Left lung (tissue), 10 donors: ENCODE results near the gene BLVRB. TPM values are rescaled to one million over a fixed set of nuclear protein-coding genes. Genes with fewer than 3 reads are reported as not detected.

Source experiments
- ATAC-seq: fragments of 200-7000 bp; cut with Tn5 transposase; one replicate; pipeline ENCODE4 v1.9.1; 2020; ENCODE audit warnings: moderate library complexity
- DNase-seq, 4 donors: peaks; one replicate each; pipeline ENCODE4 v3.0.0-alpha.2; 2013 to 2020
- H3K27ac ChIP-seq, 2 donors: fragments of 200-600 bp; sonication (generic) in 1 of 2; one replicate each; pipeline versions ENCODE4 v1.5.0 to v1.8.0; 2020 to 2021
- H3K27me3 ChIP-seq, 2 donors: fragments of 200-600 bp; sonication (generic) in 1 of 2; one replicate each; pipeline versions ENCODE4 v1.5.0 to v1.8.0; 2020 to 2021
- H3K36me3 ChIP-seq, 2 donors: fragments of 200-600 bp; sonication (generic) in 1 of 2; one replicate each; pipeline versions ENCODE4 v1.5.0 to v1.8.0; 2020 to 2021
- H3K4me1 ChIP-seq, 2 donors: fragments of 200-600 bp; one replicate each; pipeline ENCODE4 v1.8.0; 2021
- H3K4me3 ChIP-seq, 2 donors: fragments of 200-600 bp; sonication (generic) in 1 of 2; one replicate each; pipeline versions ENCODE4 v1.5.0 to v1.8.0; 2020 to 2021; ENCODE audit warnings: mild to moderate bottlenecking in 1 of 2
- H3K9me3 ChIP-seq, 2 donors: fragments of 200-600 bp; sonication (generic) in 1 of 2; one replicate each; pipeline versions ENCODE4 v1.5.0 to v1.8.0; 2020 to 2021
- CTCF ChIP-seq, 2 donors: fragments of 200-600 bp; sonication (generic) in 1 of 2; IDR thresholded peaks; one replicate each; pipeline versions ENCODE4 v1.5.0 to v1.8.0; 2021; ENCODE audit warnings: antibody characterized with exemption in 2 of 2
- intact Hi-C, 2 donors: fragments of 100-400 bp; cut with DNase I; formaldehyde crosslinking; loops; one replicate each; pipeline versions ENCODE4 v1.11.2 to v1.14.2; 2022
- polyA plus RNA-seq, 6 donors: library from polyadenylated mRNA; unstranded; fragments of 120-200 nt; gene quantifications; one replicate each; pipeline ENCODE4 v1.2.1, GENCODE V29; 2013; ENCODE audit not compliant: insufficient read length in 6 of 6
- total RNA-seq, 2 donors: library from RNA; stranded (reverse); fragmentation: NEBNext Ultra II Directional; extraction: Animal tissue kit (Norgen Biotek cat#: 25700); gene quantifications; one replicate each; pipeline ENCODE4 v1.2.1, GENCODE V29; 2021
- donor health status: DM: no; HTN: yes; CAD: no.
- donor health status: DM: no; HTN: no; CAD: no.

The BLVRB gene
- total and polyA plus RNA-seq, 8 donors, result 45.1 to 192 (median 62.0) TPM

- no peaks in the 10 kb centered on the region for H3K27me3 ChIP-seq
- peaks cover 0 to 21% of the 10 kb centered on the region in 2 donors for H3K36me3 ChIP-seq
- no peaks in the 10 kb centered on the region for H3K9me3 ChIP-seq
- peaks cover 3 to 29% of the 10 kb centered on the region in 2 donors for H3K4me1 ChIP-seq
- intact Hi-C loops, result no loop called here
- ATAC-seq, result no peak
- no peak overlapping the region for H3K27ac ChIP-seq
- no peak overlapping the region for H3K4me3 ChIP-seq
- no peak for DNase-seq
- no peak for TF ChIP-seq CTCF (IDR thresholded peaks at IDR 0.05)
These were observed 65.0 kb downstream of the BLVRB start for GRCh38 chr19:40400559-40400958.

- no peak overlapping the region for H3K4me3 ChIP-seq
- peaks cover 0 to 21% of the 10 kb centered on the region in 2 donors for H3K36me3 ChIP-seq
- peaks cover 3 to 15% of the 10 kb centered on the region in 2 donors for H3K4me1 ChIP-seq
- intact Hi-C loops, result no loop called here
- no peaks in the 10 kb centered on the region for H3K27me3 ChIP-seq
- ATAC-seq, result peak; percentile 80
- peak in 3 of 4 donors; percentile 74 to 83 (median 76) for DNase-seq
- no peaks in the 10 kb centered on the region for H3K9me3 ChIP-seq
- no peak for TF ChIP-seq CTCF (IDR thresholded peaks at IDR 0.05)
- no peak overlapping the region for H3K27ac ChIP-seq
These were observed 67.0 kb downstream of the BLVRB start for GRCh38 chr19:40398417-40399131.

Other genes starting within 250 kb of the BLVRB start
- not detected for gene TTC9B, start 247.4 kb downstream of the BLVRB start, total RNA-seq
- gene TTC9B, start 247.4 kb downstream of the BLVRB start, polyA plus RNA-seq, result under 1 TPM; 0.11 to 0.20 (median 0.15) TPM
- under 1 TPM in 1 of 2 donors, not detected in 1; 0.15 TPM for gene CCNP, start 239.1 kb downstream of the BLVRB start, total RNA-seq
- under 1 TPM; 0.37 to 0.98 (median 0.60) TPM for gene CCNP, start 239.1 kb downstream of the BLVRB start, polyA plus RNA-seq
- gene AKT2, start 180.4 kb downstream of the BLVRB start, total RNA-seq, result 100 to 1,000 TPM; 102 to 116 TPM
- gene AKT2, start 180.4 kb downstream of the BLVRB start, polyA plus RNA-seq, result 100 to 1,000 TPM; 148 to 182 (median 174) TPM
- gene C19orf47, start 117.3 kb downstream of the BLVRB start, total RNA-seq, result 10 to 100 TPM; 18.3 to 19.0 TPM
- 10 to 100 TPM; 10.4 to 21.7 (median 11.3) TPM for gene C19orf47, start 117.3 kb downstream of the BLVRB start, polyA plus RNA-seq
- gene PLD3, start 117.0 kb downstream of the BLVRB start, total RNA-seq, result 100 to 1,000 TPM; 315 to 604 TPM
- 100 to 1,000 TPM; 318 to 413 (median 351) TPM for gene PLD3, start 117.0 kb downstream of the BLVRB start, polyA plus RNA-seq
- gene HIPK4, start 75.6 kb downstream of the BLVRB start, total RNA-seq, result under 1 TPM; 0.09 to 0.24 TPM
- gene HIPK4, start 75.6 kb downstream of the BLVRB start, polyA plus RNA-seq, result under 1 TPM; 0.15 to 0.35 (median 0.32) TPM
- 10 to 100 TPM; 18.7 to 20.0 TPM for gene PRX, start 52.4 kb downstream of the BLVRB start, total RNA-seq
- 10 to 100 TPM; 11.5 to 17.9 (median 13.1) TPM for gene PRX, start 52.4 kb downstream of the BLVRB start, polyA plus RNA-seq
- 10 to 100 TPM; 14.8 to 17.5 TPM for gene SERTAD1, start 39.8 kb downstream of the BLVRB start, total RNA-seq
- gene SERTAD1, start 39.8 kb downstream of the BLVRB start, polyA plus RNA-seq, result 1 to 10 TPM; 4.3 to 7.5 (median 6.3) TPM
- gene SERTAD3, start 21.4 kb downstream of the BLVRB start, total RNA-seq, result 10 to 100 TPM; 31.7 to 35.0 TPM
- 10 to 100 TPM; 22.1 to 37.4 (median 34.1) TPM for gene SERTAD3, start 21.4 kb downstream of the BLVRB start, polyA plus RNA-seq
- gene SPTBN4, start 1.3 kb upstream of the BLVRB start, total RNA-seq, result 1 to 10 TPM in 1 of 2 donors, under 1 TPM in 1; 0.42 to 1.3 TPM
- 1 to 10 TPM in 5 of 6 donors, under 1 TPM in 1; 0.95 to 2.5 (median 1.3) TPM for gene SPTBN4, start 1.3 kb upstream of the BLVRB start, polyA plus RNA-seq
- gene SHKBP1, start 111.1 kb upstream of the BLVRB start, total RNA-seq, result 100 to 1,000 TPM in 1 of 2 donors, 10 to 100 TPM in 1; 73.9 to 122 TPM
- 10 to 100 TPM; 33.6 to 48.6 (median 42.0) TPM for gene SHKBP1, start 111.1 kb upstream of the BLVRB start, polyA plus RNA-seq
- gene LTBP4, start 135.6 kb upstream of the BLVRB start, total RNA-seq, result 100 to 1,000 TPM; 151 to 181 TPM
- gene LTBP4, start 135.6 kb upstream of the BLVRB start, polyA plus RNA-seq, result 100 to 1,000 TPM; 294 to 519 (median 368) TPM
- 10 to 100 TPM; 30.0 to 30.2 TPM for gene NUMBL, start 224.9 kb upstream of the BLVRB start, total RNA-seq
- 10 to 100 TPM; 12.8 to 18.1 (median 15.1) TPM for gene NUMBL, start 224.9 kb upstream of the BLVRB start, polyA plus RNA-seq